Measurements from ENCODE around the gene TMEM92. TPM values are rescaled to one million over a fixed set of nuclear protein-coding genes. Genes with fewer than 3 reads are reported as not detected.

TMEM92 gene
- polyA plus RNA-seq, 1 experiment: 0.47 TPM

GRCh38 chr17:50308666-50309065, 34.4 kb downstream of the TMEM92 start:
- DNase-seq (ENCODE audit: low read depth, low spot score): no peak
- no peak for TF ChIP-seq CTCF (IDR thresholded peaks at IDR 0.05; ENCODE audit: low read depth, low read length)

GRCh38 chr17:50310455-50311111, 36.3 kb downstream of the TMEM92 start:
- no peaks in the 10 kb centered on the region for H3K9me3 ChIP-seq (ENCODE audit: control insufficient read depth, insufficient read depth, low read length)
- no peak overlapping the region for H3K4me3 ChIP-seq (ENCODE audit: low read depth, low read length)
- H3K27me3 ChIP-seq (ENCODE audit: control insufficient read depth, insufficient read depth, low read length): peaks cover 4% of the 10 kb centered on the region
- ChIA-PET CTCF (interaction anchor here (0.7 to 3.8 kb wide), 3 partner anchors 51 to 217 kb away, joined by 3 to 16 read pairs (median 3); no protein-coding TSS in a partner anchor), POLR2A (no interaction called here)
- DNase-seq (ENCODE audit: low read depth, low spot score): no peak
- no peak for TF ChIP-seq CTCF (IDR thresholded peaks at IDR 0.05; ENCODE audit: low read depth, low read length)
- no peak overlapping the region for H3K27ac ChIP-seq (ENCODE audit: low read depth, low read length)

More at GRCh38 chr17:50308666-50309065, 34.4 kb downstream of the TMEM92 start:
- CTCF ChIA-PET: interaction anchor here (1.2 to 3.8 kb wide), 4 partner anchors 11 to 215 kb away, joined by 3 to 16 read pairs (median 8); no protein-coding TSS in a partner anchor
- Histone ChIP-seq H3K4me3 (ENCODE audit: low read depth, low read length) (no peak overlapping the region), H3K27ac (ENCODE audit: low read depth, low read length) (no peak overlapping the region), H3K27me3 (ENCODE audit: control insufficient read depth, insufficient read depth, low read length) (no peaks in the 10 kb centered on the region), H3K9me3 (ENCODE audit: control insufficient read depth, insufficient read depth, low read length) (no peaks in the 10 kb centered on the region)
- POLR2A ChIA-PET: no interaction called here

- peaks cover 4% of the 10 kb centered on the region for H3K27me3 ChIP-seq (ENCODE audit: control insufficient read depth, insufficient read depth, low read length)
- DNase-seq (ENCODE audit: low read depth, low spot score): no peak
- POLR2A ChIA-PET: no interaction called here
- no peaks in the 10 kb centered on the region for H3K9me3 ChIP-seq (ENCODE audit: control insufficient read depth, insufficient read depth, low read length)
- no peak for TF ChIP-seq CTCF (IDR thresholded peaks at IDR 0.05; ENCODE audit: low read depth, low read length)
- CTCF ChIA-PET: interaction anchor here (0.9 to 3.8 kb wide), 2 partner anchors 51 to 217 kb away, joined by 3 to 16 read pairs; no protein-coding TSS in a partner anchor
- H3K4me3 ChIP-seq (ENCODE audit: low read depth, low read length): no peak overlapping the region
- no peak overlapping the region for H3K27ac ChIP-seq (ENCODE audit: low read depth, low read length)
These were observed 36.8 kb downstream of the TMEM92 start for GRCh38 chr17:50311112-50311460.

- Histone ChIP-seq H3K4me3 (ENCODE audit: low read depth, low read length) (no peak overlapping the region), H3K9me3 (ENCODE audit: control insufficient read depth, insufficient read depth, low read length) (no peaks in the 10 kb centered on the region), H3K27ac (ENCODE audit: low read depth, low read length) (no peak overlapping the region), H3K27me3 (ENCODE audit: control insufficient read depth, insufficient read depth, low read length) (peaks cover 4% of the 10 kb centered on the region)
- CTCF ChIA-PET: interaction anchor here (0.6 to 3.8 kb wide), 3 partner anchors 11 to 51 kb away, joined by 3 to 16 read pairs (median 4); no protein-coding TSS in a partner anchor
- POLR2A ChIA-PET: no interaction called here
- DNase-seq (ENCODE audit: low read depth, low spot score): no peak
- TF ChIP-seq CTCF (IDR thresholded peaks at IDR 0.05; ENCODE audit: low read depth, low read length): no peak
These were observed 37.2 kb downstream of the TMEM92 start for GRCh38 chr17:50311483-50311882.

GRCh38 chr17:50312308-50312707, 38.0 kb downstream of the TMEM92 start:
- ChIA-PET CTCF (interaction anchor here (0.6 to 3.8 kb wide), 3 partner anchors 10 to 50 kb away, joined by 3 to 16 read pairs (median 4); no protein-coding TSS in a partner anchor), POLR2A (interaction anchor here (0.5 to 0.6 kb wide), 2 partner anchors 73 to 113 kb away, joined by 3 to 4 read pairs; no protein-coding TSS in a partner anchor)
- no peak overlapping the region for H3K4me3 ChIP-seq (ENCODE audit: low read depth, low read length)
- TF ChIP-seq CTCF (IDR thresholded peaks at IDR 0.05; ENCODE audit: low read depth, low read length): no peak
- no peak overlapping the region for H3K27ac ChIP-seq (ENCODE audit: low read depth, low read length)
- no peak for DNase-seq (ENCODE audit: low read depth, low spot score)
- H3K9me3 ChIP-seq (ENCODE audit: control insufficient read depth, insufficient read depth, low read length): no peaks in the 10 kb centered on the region
- peaks cover 4% of the 10 kb centered on the region for H3K27me3 ChIP-seq (ENCODE audit: control insufficient read depth, insufficient read depth, low read length)

Data from AG04450 (cell line).